IMR-90 (cell line): ENCODE measurements around the gene BCL2L2.

Experiments
- CTCF ChIP-seq: conservative IDR thresholded peaks from 2 replicates; pipeline ENCODE4 v1.5.1; 2012; ENCODE audit warnings: mild to moderate bottlenecking, low read depth, low read length, improper control_type of control experiment
- POLR2A ChIP-seq: IDR thresholded peaks from 2 replicates; pipeline ENCODE4 v1.6.1; 2012; ENCODE audit warnings: mild to moderate bottlenecking, low read depth, low read length

GRCh38 chr14:23297096-23297495 lies 9.5 kb upstream of the BCL2L2 start:
- TF ChIP-seq CTCF (no peak), POLR2A (no peak)
